ENCODE results near the gene DAZAP1.

DAZAP1 gene

DNA sequence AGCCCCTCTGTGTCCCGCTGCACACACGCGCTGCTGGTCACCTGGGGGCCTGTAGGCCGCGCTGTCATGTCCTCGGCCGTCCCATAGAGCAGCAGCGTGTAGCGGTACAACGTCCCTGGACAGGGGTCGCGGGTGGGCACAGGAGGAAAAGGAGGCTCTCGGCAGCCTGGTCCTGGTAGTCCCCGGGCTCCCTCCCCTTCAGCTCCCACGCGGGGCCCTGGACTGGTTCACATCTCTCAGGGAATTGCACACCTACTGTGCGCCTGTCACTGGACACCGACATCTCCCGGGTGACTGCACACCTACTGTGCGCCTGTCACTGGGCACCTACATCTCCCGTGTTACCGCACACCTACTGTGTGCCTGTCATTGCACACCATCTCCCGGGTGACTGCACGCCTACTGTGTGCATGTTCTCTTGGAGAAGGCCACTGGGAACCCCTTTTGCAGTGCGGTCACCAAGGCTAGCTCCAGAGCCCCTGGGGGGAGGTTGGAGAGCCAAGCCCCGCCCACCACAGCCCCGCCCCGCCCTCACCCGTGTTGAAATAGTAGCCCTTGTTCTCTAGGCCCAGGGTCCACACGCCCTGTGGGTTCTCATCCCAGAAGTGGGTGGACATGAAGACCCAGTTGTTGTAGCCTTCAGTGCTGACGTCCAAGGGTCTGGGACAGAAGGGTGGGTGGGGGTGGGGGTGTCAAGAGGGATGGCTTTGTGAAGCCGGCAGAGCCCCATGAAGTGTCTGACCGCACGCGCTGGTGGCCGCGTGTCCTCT lies 75.2 kb downstream of the DAZAP1 start:
- ATAC-seq, result no peak
- TF ChIP-seq, protein P1, sequence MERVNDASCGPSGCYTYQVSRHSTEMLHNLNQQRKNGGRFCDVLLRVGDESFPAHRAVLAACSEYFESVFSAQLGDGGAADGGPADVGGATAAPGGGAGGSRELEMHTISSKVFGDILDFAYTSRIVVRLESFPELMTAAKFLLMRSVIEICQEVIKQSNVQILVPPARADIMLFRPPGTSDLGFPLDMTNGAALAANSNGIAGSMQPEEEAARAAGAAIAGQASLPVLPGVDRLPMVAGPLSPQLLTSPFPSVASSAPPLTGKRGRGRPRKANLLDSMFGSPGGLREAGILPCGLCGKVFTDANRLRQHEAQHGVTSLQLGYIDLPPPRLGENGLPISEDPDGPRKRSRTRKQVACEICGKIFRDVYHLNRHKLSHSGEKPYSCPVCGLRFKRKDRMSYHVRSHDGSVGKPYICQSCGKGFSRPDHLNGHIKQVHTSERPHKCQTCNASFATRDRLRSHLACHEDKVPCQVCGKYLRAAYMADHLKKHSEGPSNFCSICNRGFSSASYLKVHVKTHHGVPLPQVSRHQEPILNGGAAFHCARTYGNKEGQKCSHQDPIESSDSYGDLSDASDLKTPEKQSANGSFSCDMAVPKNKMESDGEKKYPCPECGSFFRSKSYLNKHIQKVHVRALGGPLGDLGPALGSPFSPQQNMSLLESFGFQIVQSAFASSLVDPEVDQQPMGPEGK (CRISPR knock-in tag; IDR thresholded peaks at IDR 0.05; ENCODE audit: borderline replicate concordance), result no peak
- TF ChIP-seq BACH2 (CRISPR knock-in tag; IDR thresholded peaks at IDR 0.05; ENCODE audit: borderline replicate concordance) (no peak), OSR1 (CRISPR knock-in tag; IDR thresholded peaks at IDR 0.05) (no peak), TCF4 (CRISPR knock-in tag; IDR thresholded peaks at IDR 0.05; ENCODE audit: borderline replicate concordance) (no peak), ZNF565 (CRISPR knock-in tag; conservative IDR thresholded peaks at IDR 0.05; ENCODE audit: low read depth) (no peak), SNAI2 (CRISPR knock-in tag; IDR thresholded peaks at IDR 0.05) (no peak), PPARA (CRISPR knock-in tag; IDR thresholded peaks at IDR 0.05; ENCODE audit: borderline replicate concordance) (no peak)
- TF ChIP-seq, protein P2, sequence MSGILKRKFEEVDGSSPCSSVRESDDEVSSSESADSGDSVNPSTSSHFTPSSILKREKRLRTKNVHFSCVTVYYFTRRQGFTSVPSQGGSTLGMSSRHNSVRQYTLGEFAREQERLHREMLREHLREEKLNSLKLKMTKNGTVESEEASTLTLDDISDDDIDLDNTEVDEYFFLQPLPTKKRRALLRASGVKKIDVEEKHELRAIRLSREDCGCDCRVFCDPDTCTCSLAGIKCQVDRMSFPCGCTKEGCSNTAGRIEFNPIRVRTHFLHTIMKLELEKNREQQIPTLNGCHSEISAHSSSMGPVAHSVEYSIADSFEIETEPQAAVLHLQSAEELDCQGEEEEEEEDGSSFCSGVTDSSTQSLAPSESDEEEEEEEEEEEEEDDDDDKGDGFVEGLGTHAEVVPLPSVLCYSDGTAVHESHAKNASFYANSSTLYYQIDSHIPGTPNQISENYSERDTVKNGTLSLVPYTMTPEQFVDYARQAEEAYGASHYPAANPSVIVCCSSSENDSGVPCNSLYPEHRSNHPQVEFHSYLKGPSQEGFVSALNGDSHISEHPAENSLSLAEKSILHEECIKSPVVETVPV (CRISPR knock-in tag; IDR thresholded peaks at IDR 0.05), result no peak
- TF ChIP-seq, protein P3, sequence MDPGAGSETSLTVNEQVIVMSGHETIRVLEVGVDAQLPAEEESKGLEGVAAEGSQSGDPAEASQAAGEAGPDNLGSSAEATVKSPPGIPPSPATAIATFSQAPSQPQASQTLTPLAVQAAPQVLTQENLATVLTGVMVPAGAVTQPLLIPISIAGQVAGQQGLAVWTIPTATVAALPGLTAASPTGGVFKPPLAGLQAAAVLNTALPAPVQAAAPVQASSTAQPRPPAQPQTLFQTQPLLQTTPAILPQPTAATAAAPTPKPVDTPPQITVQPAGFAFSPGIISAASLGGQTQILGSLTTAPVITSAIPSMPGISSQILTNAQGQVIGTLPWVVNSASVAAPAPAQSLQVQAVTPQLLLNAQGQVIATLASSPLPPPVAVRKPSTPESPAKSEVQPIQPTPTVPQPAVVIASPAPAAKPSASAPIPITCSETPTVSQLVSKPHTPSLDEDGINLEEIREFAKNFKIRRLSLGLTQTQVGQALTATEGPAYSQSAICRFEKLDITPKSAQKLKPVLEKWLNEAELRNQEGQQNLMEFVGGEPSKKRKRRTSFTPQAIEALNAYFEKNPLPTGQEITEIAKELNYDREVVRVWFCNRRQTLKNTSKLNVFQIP (CRISPR knock-in tag; IDR thresholded peaks at IDR 0.05; ENCODE audit: borderline replicate concordance, low read depth), result no peak
- TF ChIP-seq, protein P4, sequence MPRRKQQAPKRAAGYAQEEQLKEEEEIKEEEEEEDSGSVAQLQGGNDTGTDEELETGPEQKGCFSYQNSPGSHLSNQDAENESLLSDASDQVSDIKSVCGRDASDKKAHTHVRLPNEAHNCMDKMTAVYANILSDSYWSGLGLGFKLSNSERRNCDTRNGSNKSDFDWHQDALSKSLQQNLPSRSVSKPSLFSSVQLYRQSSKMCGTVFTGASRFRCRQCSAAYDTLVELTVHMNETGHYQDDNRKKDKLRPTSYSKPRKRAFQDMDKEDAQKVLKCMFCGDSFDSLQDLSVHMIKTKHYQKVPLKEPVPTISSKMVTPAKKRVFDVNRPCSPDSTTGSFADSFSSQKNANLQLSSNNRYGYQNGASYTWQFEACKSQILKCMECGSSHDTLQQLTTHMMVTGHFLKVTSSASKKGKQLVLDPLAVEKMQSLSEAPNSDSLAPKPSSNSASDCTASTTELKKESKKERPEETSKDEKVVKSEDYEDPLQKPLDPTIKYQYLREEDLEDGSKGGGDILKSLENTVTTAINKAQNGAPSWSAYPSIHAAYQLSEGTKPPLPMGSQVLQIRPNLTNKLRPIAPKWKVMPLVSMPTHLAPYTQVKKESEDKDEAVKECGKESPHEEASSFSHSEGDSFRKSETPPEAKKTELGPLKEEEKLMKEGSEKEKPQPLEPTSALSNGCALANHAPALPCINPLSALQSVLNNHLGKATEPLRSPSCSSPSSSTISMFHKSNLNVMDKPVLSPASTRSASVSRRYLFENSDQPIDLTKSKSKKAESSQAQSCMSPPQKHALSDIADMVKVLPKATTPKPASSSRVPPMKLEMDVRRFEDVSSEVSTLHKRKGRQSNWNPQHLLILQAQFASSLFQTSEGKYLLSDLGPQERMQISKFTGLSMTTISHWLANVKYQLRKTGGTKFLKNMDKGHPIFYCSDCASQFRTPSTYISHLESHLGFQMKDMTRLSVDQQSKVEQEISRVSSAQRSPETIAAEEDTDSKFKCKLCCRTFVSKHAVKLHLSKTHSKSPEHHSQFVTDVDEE (CRISPR knock-in tag; IDR thresholded peaks at IDR 0.05), result no peak
- TF ChIP-seq, protein P5, sequence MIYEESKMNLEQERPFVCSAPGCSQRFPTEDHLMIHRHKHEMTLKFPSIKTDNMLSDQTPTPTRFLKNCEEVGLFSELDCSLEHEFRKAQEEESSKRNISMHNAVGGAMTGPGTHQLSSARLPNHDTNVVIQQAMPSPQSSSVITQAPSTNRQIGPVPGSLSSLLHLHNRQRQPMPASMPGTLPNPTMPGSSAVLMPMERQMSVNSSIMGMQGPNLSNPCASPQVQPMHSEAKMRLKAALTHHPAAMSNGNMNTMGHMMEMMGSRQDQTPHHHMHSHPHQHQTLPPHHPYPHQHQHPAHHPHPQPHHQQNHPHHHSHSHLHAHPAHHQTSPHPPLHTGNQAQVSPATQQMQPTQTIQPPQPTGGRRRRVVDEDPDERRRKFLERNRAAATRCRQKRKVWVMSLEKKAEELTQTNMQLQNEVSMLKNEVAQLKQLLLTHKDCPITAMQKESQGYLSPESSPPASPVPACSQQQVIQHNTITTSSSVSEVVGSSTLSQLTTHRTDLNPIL (CRISPR knock-in tag; IDR thresholded peaks at IDR 0.05; ENCODE audit: low read depth), result no peak

DNA sequence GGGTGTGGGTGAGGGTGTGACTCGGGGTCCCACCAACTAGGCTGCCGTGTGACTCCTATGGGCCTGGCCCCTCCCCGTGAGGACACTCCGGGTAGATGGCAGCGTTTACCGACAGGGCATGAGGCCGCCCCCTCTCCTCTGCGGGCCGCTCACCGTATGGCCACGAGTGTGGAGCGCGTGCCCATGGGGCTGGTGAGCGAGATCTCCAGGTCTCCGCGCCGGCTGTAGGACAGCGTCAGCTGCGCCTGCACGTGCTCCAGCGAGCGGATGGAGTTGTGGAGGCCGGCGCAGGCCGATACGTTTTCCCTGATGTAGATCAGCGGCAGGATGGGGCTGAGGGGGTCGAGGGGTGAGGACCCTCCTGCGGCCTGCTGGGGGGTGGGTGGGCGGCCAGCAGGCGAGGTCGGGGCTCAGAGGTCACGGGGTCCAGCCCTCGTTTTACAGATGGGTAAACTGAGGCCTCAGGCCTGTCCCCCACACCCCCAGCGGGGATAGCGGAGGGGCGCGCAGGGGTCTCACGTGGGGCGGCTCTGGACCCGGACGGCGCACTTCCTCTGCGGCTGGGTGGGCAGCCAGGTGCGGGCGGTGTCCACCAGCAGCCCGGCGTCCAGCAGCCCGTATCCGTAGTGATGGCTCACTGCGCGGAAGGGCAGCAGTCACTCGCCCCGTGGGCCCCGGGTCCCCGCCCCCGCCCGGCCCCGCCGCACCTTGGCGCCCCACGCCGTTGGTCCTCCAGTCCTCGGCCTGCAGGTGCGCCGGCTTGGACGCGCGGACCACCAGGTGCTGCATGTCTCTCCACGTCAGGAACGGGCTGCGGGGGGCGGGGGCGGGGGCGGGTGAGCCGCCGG lies 76.0 kb downstream of the DAZAP1 start:
- ATAC-seq, result no peak
- TF ChIP-seq, protein P1 (CRISPR knock-in tag; IDR thresholded peaks at IDR 0.05; ENCODE audit: borderline replicate concordance), result no peak
- TF ChIP-seq BACH2 (CRISPR knock-in tag; IDR thresholded peaks at IDR 0.05; ENCODE audit: borderline replicate concordance), result no peak
- TF ChIP-seq, protein P3 (CRISPR knock-in tag; IDR thresholded peaks at IDR 0.05; ENCODE audit: borderline replicate concordance, low read depth), result no peak
- TF ChIP-seq ZNF70 (CRISPR knock-in tag; IDR thresholded peaks at IDR 0.05), result no peak
- TF ChIP-seq GLIS3 (CRISPR knock-in tag; IDR thresholded peaks at IDR 0.05), result no peak
- TF ChIP-seq CSDC2 (CRISPR knock-in tag; IDR thresholded peaks at IDR 0.05), result no peak
- TF ChIP-seq ISL1 (CRISPR knock-in tag; IDR thresholded peaks at IDR 0.05), result no peak
- TF ChIP-seq TOX (CRISPR knock-in tag; IDR thresholded peaks at IDR 0.05; ENCODE audit: borderline replicate concordance), result no peak
- no peak for TF ChIP-seq PPARA (CRISPR knock-in tag; IDR thresholded peaks at IDR 0.05; ENCODE audit: borderline replicate concordance)
- no peak for TF ChIP-seq ZNF565 (CRISPR knock-in tag; conservative IDR thresholded peaks at IDR 0.05; ENCODE audit: low read depth)
